ENCODE data around the gene AHNAK. TPM values are rescaled to one million over a fixed set of nuclear protein-coding genes. Genes with fewer than 3 reads are reported as not detected.
"Not testable (repeated sequence)": the region's sequence is repeated elsewhere in the genome, so short reads cannot be mapped to it uniquely, and the experiment has no call there.

Gene AHNAK, protein sequence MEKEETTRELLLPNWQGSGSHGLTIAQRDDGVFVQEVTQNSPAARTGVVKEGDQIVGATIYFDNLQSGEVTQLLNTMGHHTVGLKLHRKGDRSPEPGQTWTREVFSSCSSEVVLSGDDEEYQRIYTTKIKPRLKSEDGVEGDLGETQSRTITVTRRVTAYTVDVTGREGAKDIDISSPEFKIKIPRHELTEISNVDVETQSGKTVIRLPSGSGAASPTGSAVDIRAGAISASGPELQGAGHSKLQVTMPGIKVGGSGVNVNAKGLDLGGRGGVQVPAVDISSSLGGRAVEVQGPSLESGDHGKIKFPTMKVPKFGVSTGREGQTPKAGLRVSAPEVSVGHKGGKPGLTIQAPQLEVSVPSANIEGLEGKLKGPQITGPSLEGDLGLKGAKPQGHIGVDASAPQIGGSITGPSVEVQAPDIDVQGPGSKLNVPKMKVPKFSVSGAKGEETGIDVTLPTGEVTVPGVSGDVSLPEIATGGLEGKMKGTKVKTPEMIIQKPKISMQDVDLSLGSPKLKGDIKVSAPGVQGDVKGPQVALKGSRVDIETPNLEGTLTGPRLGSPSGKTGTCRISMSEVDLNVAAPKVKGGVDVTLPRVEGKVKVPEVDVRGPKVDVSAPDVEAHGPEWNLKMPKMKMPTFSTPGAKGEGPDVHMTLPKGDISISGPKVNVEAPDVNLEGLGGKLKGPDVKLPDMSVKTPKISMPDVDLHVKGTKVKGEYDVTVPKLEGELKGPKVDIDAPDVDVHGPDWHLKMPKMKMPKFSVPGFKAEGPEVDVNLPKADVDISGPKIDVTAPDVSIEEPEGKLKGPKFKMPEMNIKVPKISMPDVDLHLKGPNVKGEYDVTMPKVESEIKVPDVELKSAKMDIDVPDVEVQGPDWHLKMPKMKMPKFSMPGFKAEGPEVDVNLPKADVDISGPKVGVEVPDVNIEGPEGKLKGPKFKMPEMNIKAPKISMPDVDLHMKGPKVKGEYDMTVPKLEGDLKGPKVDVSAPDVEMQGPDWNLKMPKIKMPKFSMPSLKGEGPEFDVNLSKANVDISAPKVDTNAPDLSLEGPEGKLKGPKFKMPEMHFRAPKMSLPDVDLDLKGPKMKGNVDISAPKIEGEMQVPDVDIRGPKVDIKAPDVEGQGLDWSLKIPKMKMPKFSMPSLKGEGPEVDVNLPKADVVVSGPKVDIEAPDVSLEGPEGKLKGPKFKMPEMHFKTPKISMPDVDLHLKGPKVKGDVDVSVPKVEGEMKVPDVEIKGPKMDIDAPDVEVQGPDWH (N-terminal part only)
- total RNA-seq: 100 to 1,000 TPM; 155 to 336 TPM

DNA sequence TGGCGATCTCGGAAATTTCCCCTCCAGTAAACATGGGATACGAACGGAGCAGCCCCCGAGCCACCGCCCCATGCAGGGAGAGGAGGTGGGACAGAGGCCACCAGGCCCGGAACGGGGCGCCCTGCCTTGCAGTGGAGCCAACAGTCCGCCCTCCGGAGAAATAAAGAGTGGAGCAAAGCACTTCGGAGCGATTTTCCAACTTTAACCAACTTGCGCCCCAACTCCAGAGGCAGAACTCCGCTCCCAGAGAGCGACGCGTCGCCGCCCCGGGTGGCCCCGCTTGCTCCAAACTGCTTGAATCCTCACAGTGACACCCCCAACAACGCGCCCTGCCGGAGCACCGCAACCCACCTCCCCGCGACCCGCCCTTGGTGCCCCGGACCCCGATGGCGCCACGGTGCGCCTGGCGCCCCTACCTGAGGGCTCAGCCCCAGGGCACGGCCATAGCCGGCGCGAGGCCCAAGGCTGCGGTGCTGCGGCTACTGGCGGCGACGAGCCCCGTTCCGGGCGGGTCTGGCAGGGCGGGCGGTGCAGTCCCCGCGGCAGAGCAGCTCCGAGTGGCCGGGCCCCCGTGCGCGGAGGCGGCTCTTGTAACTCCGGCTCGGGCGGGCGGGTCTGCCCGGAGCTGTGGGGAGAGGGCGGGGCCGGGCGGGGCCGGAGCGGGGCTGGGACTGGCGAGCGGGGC is at the start of gene AHNAK:
Gene AHNAK (minus strand): TSS at position 563 of the 685 bp plus-strand sequence. CDS start 10,708 bp downstream, outside the sequence.
- peaks cover 40% of the 10 kb centered on the region for H3K36me3 Mint-ChIP-seq (ENCODE audit: low read depth)
- peak within 1 kb of the TSS; percentile 92 for H3K27ac Mint-ChIP-seq
- peak; percentile 49 for ATAC-seq (replicated peaks)
- peak within 1 kb of the TSS; percentile 94 for H3K4me3 Mint-ChIP-seq
- H3K4me1 Mint-ChIP-seq: peaks cover 38% of the 10 kb centered on the region
- H3K9me3 Mint-ChIP-seq: no peaks in the 10 kb centered on the region
- no peaks in the 10 kb centered on the region for H3K27me3 Mint-ChIP-seq

DNA sequence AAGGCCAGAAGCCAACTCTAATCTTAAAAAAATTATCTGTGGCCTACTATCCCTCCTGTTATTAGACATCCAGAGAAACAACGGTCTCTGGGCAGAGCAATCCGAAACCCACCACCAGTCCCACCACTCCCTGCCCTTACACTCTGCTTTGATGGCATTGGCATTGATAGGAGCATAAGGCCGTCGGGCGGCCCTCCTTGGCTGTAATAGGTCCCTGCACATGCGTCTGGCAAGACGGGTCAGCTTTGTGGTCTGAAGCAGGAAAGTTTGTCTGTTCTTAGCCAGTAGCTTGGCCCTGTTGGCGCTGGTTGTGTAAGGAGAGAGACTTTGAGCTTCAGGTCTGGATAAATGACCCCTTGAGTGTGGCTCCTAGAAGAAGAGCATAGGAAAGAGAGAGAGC is 48.5 kb upstream of the AHNAK start:
- ATAC-seq (replicated peaks): no peak
- H3K4me3 Mint-ChIP-seq: no peak overlapping the region
- H3K27ac Mint-ChIP-seq: peak overlapping the region; percentile 69
- no peaks in the 10 kb centered on the region for H3K27me3 Mint-ChIP-seq
- H3K36me3 Mint-ChIP-seq (ENCODE audit: low read depth): peaks cover 89% of the 10 kb centered on the region
- H3K4me1 Mint-ChIP-seq: peaks cover 45% of the 10 kb centered on the region
- H3K9me3 Mint-ChIP-seq: no peaks in the 10 kb centered on the region

DNA sequence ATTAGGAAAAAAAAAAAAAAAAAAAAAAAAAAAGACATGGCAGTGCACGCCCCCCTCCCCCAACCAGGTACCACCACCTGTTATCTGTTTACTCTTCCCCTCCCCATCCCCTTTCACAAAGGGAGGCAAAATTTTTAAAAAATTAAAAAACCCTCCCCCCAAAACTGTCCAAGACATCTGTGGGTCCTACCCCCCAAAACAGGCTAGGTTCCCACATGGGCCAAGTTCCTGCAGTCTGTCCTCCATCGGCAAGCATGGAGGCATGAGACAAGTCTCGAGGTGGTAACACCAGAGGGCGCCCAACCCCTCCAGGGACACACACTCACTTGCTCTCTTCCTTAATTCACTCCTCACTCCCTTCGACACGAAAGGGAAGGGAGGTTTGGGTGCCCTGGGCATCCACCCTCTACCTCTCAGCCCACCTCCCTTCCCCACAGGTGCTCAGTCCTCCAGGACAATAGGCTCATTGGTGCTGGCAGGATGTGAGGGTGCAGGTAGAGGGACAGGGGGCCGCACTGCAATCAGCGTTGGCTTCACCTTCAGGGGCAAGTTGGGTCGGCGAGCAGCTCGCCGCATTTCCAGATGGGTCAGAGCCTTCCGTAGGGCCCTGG is 46.9 kb upstream of the AHNAK start:
- Mint-ChIP-seq H3K27ac (peak overlapping the region; percentile 72), H3K27me3 (no peaks in the 10 kb centered on the region), H3K4me1 (peaks cover 29% of the 10 kb centered on the region), H3K4me3 (peak overlapping the region; percentile 91), H3K9me3 (no peaks in the 10 kb centered on the region), H3K36me3 (ENCODE audit: low read depth) (peaks cover 84% of the 10 kb centered on the region)
- ATAC-seq (replicated peaks): peak; percentile 25

DNA sequence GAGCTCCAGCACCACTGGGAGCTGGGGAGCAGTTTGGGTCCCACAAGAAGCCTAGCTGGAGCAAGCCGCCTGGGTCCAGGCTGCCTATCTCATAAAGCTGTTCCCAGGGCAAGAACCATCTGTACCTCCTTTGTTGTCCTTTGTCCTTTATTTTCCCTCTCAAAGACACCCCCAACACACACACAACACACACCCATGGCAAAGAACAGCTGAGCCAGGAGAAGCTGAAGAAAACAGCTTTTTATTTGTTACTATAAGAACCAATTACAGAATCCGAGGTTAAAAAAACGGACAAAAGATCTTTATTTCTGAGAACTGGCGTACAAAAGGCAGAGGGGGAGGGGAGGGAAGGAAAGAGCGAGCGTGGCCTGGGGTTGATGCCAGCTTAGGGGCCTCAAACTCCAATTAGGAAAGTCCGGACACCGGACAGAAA is 46.4 kb upstream of the AHNAK start:
- H3K36me3 Mint-ChIP-seq (ENCODE audit: low read depth): peaks cover 84% of the 10 kb centered on the region
- no peak for ATAC-seq (replicated peaks)
- no peaks in the 10 kb centered on the region for H3K27me3 Mint-ChIP-seq
- no peaks in the 10 kb centered on the region for H3K9me3 Mint-ChIP-seq
- peaks cover 26% of the 10 kb centered on the region for H3K4me1 Mint-ChIP-seq
- peak overlapping the region; percentile 72 for H3K27ac Mint-ChIP-seq
- H3K4me3 Mint-ChIP-seq: peak overlapping the region; percentile 91

DNA sequence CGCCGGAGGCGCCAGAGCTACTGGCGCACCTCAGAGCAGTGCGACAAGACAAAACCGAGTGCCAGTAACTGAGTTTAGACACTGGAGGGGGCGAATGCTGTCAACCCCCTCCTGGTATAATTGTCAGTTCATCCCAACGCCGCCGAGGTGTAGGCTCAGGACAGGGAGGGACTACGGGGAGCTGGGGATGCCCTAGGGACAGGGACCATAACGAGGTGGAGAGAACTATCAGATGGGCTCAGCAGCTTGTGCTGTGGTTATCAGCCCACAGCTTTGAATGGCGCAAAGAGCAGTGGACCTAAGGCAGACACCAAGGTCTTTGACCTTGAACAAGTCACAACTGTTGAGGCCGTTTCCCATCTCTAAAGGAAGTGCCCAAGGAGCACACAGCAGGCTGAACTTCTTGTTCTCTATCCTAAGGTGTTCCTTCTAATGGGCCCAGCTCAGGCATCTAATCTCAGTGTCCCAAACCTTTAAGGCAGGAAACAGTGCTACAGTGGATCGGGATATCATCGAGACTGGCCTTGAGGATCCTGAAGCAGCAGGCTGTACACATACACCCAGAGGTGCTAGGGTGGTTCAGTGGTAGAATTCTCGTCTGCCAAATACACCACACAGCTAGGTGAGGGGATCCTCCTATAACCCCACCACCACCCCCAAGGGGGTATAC is 45.7 kb upstream of the AHNAK start:
- no peaks in the 10 kb centered on the region for H3K9me3 Mint-ChIP-seq
- peaks cover 20% of the 10 kb centered on the region for H3K4me1 Mint-ChIP-seq
- peaks cover 84% of the 10 kb centered on the region for H3K36me3 Mint-ChIP-seq (ENCODE audit: low read depth)
- peak overlapping the region; percentile 91 for H3K27ac Mint-ChIP-seq
- H3K27me3 Mint-ChIP-seq: no peaks in the 10 kb centered on the region
- no peak for ATAC-seq (replicated peaks)
- H3K4me3 Mint-ChIP-seq: peak overlapping the region; percentile 91

DNA sequence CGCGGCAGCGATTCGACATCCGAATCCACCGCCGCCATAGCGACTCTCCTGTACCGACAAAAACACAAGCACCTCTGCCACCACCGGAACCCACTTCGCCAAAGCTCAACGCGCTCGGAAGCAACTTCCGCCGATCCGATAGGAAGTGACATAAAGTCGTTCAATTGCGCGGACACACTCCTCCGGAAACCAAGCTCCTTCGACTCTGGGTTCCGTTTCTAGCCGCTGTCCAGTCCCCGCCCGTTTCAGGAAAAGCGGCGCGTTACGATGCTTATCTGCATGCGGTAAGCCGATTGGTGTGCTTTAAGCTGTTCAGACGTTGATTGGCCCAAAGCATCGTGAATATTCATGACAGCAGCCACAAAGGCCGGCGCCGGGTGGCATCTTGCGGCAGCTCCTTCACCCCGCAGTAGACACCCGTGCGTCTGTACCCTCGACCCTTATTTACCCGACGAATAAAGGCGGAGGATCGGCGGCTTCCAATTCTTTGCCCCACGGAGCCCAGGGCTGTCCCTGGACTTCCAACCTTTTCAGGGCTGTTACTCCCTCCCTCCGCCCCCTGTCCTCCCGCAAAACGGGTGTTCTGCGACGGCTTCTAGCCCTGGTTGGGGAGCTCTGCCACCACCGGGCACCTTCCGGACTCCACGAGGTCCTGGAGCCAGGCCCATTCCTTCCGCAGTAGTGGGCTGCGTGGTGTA is 45.0 kb upstream of the AHNAK start, which contains the start of gene TUT1:
Gene TUT1 (minus strand): TSS at position 76 of the 698 bp plus-strand sequence. CDS start 38 bp downstream, at position 38.
- H3K9me3 Mint-ChIP-seq: no peaks in the 10 kb centered on the region
- no peaks in the 10 kb centered on the region for H3K27me3 Mint-ChIP-seq
- peaks cover 17% of the 10 kb centered on the region for H3K4me1 Mint-ChIP-seq
- peak within 1 kb of the TSS; percentile 91 for H3K4me3 Mint-ChIP-seq
- peak; percentile 95 for ATAC-seq (replicated peaks)
- peak within 1 kb of the TSS; percentile 91 for H3K27ac Mint-ChIP-seq
- peaks cover 84% of the 10 kb centered on the region for H3K36me3 Mint-ChIP-seq (ENCODE audit: low read depth)

DNA sequence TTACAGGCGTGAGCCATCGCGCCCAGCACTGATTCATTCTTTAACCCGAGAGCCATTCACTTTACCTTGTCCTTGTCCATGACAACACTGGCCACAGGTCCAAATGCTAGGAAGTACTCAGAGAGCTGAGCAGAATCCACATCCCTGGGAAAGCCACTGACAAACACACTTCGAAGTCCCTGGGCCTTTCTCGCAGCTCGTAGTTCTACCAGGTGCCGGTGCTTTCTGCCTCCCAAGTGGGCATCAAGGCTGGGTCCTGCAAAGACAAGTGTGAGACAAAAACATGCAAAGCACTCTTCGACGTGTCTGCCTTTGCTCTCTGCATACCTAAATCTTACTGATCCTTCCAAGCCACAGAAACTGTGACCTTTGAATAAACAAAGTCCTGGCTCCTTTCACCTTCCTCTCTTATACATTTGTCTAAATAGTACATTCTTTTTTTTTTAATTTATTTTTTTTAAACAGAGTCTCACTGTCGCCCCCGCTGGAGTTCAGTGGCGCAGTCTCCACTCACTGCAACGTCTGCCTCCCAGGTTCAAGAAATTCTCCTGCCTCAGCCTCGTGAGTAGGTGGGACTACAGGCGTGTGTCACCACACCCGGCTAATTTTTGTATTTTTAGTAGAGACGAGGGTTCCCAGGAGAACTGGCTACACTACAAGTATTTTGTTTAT is 42.5 kb upstream of the AHNAK start:
- H3K4me3 Mint-ChIP-seq: peak overlapping the region; percentile 91
- no peaks in the 10 kb centered on the region for H3K27me3 Mint-ChIP-seq
- peaks cover 17% of the 10 kb centered on the region for H3K4me1 Mint-ChIP-seq
- no peak for ATAC-seq (replicated peaks)
- peaks cover 80% of the 10 kb centered on the region for H3K36me3 Mint-ChIP-seq (ENCODE audit: low read depth)
- H3K27ac Mint-ChIP-seq: no peak overlapping the region
- H3K9me3 Mint-ChIP-seq: no peaks in the 10 kb centered on the region

DNA sequence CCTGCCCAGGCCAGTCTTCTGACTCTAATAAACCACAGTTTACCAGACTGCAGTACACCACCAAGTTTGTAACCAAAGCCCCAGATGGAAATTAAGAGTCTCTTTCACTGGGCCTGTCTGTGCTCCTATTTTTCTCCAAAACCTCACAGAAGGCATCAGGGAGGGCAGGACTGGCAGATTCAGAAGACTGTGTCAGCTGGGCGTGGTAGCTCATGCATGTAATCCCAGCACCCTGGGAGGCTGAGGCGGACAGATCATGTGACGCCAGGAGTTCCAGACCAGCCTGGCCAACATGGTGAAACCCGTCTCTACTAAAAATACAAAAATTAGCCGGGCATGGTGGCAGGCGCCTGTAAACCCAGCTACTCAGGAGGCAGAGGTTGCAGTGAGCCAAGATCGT is 38.8 kb upstream of the AHNAK start:
- not testable (repeated sequence) for ATAC-seq (replicated peaks); H3K27ac Mint-ChIP-seq; H3K4me1 Mint-ChIP-seq; H3K9me3 Mint-ChIP-seq; H3K27me3 Mint-ChIP-seq; H3K4me3 Mint-ChIP-seq
- peaks cover 86% of the 10 kb centered on the region for H3K36me3 Mint-ChIP-seq (ENCODE audit: low read depth)

DNA sequence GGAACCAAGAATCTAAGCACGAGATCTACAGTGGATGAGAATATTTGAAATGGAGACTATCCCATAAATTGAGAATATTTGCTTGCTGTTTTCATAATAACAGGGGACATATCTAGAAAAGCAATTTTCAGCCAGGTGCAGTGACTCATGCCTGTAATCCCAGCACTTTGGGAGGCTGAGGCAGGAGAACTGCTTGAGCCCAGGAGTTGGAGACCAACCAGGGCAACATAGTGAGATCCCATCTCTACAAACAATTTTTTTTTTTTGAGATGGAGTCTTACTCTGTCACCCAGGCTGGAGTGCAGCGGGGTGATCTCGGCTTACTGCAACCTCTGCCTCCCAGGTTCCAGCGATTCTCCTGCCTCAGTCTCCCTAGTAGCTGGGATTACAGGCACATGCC is 35.1 kb upstream of the AHNAK start:
- not testable (repeated sequence) for H3K4me1 Mint-ChIP-seq; H3K4me3 Mint-ChIP-seq; H3K27me3 Mint-ChIP-seq; H3K9me3 Mint-ChIP-seq; ATAC-seq (replicated peaks); H3K27ac Mint-ChIP-seq
- peaks cover 79% of the 10 kb centered on the region for H3K36me3 Mint-ChIP-seq (ENCODE audit: low read depth)

DNA sequence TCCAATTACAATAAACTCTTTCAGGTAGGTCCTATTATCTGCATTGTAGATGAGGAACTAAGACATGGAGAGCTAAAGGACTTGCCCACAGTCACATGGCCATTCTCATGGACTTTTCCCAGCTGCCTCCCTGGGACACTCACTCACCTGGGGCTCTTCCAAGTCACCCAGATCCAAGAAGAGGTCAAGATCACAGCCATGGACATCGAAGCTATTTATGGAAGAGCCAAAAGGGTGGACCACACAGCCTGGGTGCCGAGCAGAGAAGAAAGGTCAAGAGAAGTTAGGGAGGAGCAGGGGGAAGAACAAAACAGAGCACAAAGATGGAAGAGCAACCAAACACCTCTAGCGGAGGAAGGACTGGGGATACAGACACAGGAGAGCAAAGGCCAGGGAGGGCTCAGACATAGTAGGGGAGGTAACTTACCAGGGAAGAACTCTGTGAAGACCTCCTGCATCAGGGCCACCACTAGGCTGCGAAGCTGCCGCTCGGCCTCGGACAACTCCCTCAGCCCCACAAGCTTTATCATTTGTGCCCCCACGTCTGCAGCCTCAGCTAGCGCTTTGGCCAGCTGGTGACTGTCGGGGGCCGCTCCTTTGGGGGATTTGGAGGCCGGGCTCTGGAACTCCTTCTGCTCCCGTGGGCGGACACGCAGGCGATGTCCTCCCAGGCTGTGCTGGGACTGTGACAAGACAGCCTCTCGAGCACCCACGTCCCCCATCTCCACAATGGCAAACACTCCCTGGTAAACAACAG is 34.5 kb upstream of the AHNAK start:
- H3K4me1 Mint-ChIP-seq: no peaks in the 10 kb centered on the region
- peaks cover 78% of the 10 kb centered on the region for H3K36me3 Mint-ChIP-seq (ENCODE audit: low read depth)
- H3K27me3 Mint-ChIP-seq: no peaks in the 10 kb centered on the region
- ATAC-seq (replicated peaks): no peak
- H3K4me3 Mint-ChIP-seq: no peak overlapping the region
- H3K27ac Mint-ChIP-seq: no peak overlapping the region
- H3K9me3 Mint-ChIP-seq: no peaks in the 10 kb centered on the region

DNA sequence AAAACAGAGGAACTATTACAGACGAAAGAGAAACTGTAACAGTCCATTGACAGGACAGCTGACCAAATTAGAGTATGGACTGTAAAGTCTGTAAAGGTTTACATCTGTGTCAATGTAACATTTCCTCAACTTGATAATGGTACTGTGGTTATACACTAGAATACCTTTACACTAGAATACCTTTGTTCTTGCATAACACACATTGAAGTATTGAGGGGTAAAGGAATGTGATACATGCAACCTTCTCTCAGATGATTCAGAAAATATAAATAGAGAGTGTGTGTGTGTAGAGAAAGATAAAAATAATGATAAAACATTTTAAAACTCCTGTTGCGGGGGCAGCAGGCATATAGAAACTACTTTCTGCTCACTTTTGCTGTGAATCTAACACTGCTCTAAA is 32.6 kb upstream of the AHNAK start:
- H3K36me3 Mint-ChIP-seq (ENCODE audit: low read depth): peaks cover 82% of the 10 kb centered on the region
- H3K9me3 Mint-ChIP-seq: no peaks in the 10 kb centered on the region
- ATAC-seq (replicated peaks): no peak

More for the DNA sequence above, 32.6 kb upstream of the AHNAK start:
- peaks cover 10% of the 10 kb centered on the region for H3K4me1 Mint-ChIP-seq
- H3K27ac Mint-ChIP-seq: no peak overlapping the region
- no peaks in the 10 kb centered on the region for H3K27me3 Mint-ChIP-seq
- H3K4me3 Mint-ChIP-seq: no peak overlapping the region
